Measurements from ENCODE around the gene ADGRF3. TPM values are rescaled to one million over a fixed set of nuclear protein-coding genes. Genes with fewer than 3 reads are reported as not detected.
A peak's percentile ranks its signal among the peaks of the same experiment; 100 is the strongest.

The ADGRF3 gene
- total and polyA plus RNA-seq, 2 of the 13 experiments (the other 11 are each of a cell fraction or from before 2014, with no cell fraction given) = 0.40 to 1.5 TPM

GRCh38 chr2:26298638-26299393 lies 47.8 kb downstream of the ADGRF3 start (continued):
- TF ChIP-seq PREB (CRISPR knock-in tag; IDR thresholded peaks at IDR 0.05) = no peak
- 0 out of 2 replicates have a peak, but pooled peaks have one; percentile 47 for TF ChIP-seq ZNF737 (CRISPR knock-in tag; IDR thresholded peaks at IDR 0.05; ENCODE audit: borderline replicate concordance)
- TF ChIP-seq ZNF605 (CRISPR knock-in tag; IDR thresholded peaks at IDR 0.05) = peak; percentile 37; the same call in 1 of the 2 replicates
- TF ChIP-seq SIN3A (IDR thresholded peaks at IDR 0.05; ENCODE audit: borderline replicate concordance, low read depth, low read length) = no peak
- TF ChIP-seq CBX5 (CRISPR knock-in tag; IDR thresholded peaks at IDR 0.05; ENCODE audit: borderline replicate concordance) = no peak
- no peak for TF ChIP-seq REXO4 (CRISPR knock-in tag; IDR thresholded peaks at IDR 0.05; ENCODE audit: borderline replicate concordance)
- TF ChIP-seq TBX3 (IDR thresholded peaks at IDR 0.05; ENCODE audit: borderline replicate concordance) = no peak
- TF ChIP-seq NRL (CRISPR knock-in tag; IDR thresholded peaks at IDR 0.05; ENCODE audit: borderline replicate concordance) = no peak
- no peak for TF ChIP-seq ZNF17 (CRISPR knock-in tag; IDR thresholded peaks at IDR 0.05)
- TF ChIP-seq NFKB2 (CRISPR knock-in tag; IDR thresholded peaks at IDR 0.05; ENCODE audit: borderline replicate concordance) = peak; percentile 64; the same call in 1 of the 2 replicates
- TF ChIP-seq FOSL2 (CRISPR knock-in tag; IDR thresholded peaks at IDR 0.05) = no peak
- TF ChIP-seq ZNF513 (CRISPR knock-in tag; conservative IDR thresholded peaks at IDR 0.05) = no peak
- TF ChIP-seq SALL1 (CRISPR knock-in tag; IDR thresholded peaks at IDR 0.05) = peak; percentile 49; the same call in 1 of the 2 replicates
- TF ChIP-seq ZNF292 (CRISPR knock-in tag; IDR thresholded peaks at IDR 0.05; ENCODE audit: borderline replicate concordance, low read depth) = no peak
- TF ChIP-seq TFE3 (CRISPR knock-in tag; IDR thresholded peaks at IDR 0.05) = no peak
- no peak for TF ChIP-seq FOXK1 (CRISPR knock-in tag; IDR thresholded peaks at IDR 0.05; ENCODE audit: borderline replicate concordance, low read depth)
- TF ChIP-seq TRIM22 (IDR thresholded peaks at IDR 0.05) = no peak
- TF ChIP-seq ZNF281 (CRISPR knock-in tag; IDR thresholded peaks at IDR 0.05; ENCODE audit: borderline replicate concordance) = 0 out of 2 replicates have a peak, but pooled peaks have one; percentile 8
- TF ChIP-seq ZNF777 (CRISPR knock-in tag; IDR thresholded peaks at IDR 0.05) = 0 out of 2 replicates have a peak, but pooled peaks have one; percentile 44
